HUES48 (cell line): ENCODE results near the gene ATP10A.
"Not testable (repeated sequence)": the region's sequence is repeated elsewhere in the genome, so short reads cannot be mapped to it uniquely, and the experiment has no call there.

Experiments
- H3K27ac ChIP-seq: one replicate; pipeline ENCODE4 v1.7.0; 2013; ENCODE audit warnings: low read depth, low read length, inconsistent platforms
- H3K27me3 ChIP-seq: 2 replicates; pipeline ENCODE4 v1.6.1; 2013; ENCODE audit warnings: mild to moderate bottlenecking, low read length; ENCODE audit not compliant: control insufficient read depth, insufficient read depth
- H3K36me3 ChIP-seq: 2 replicates; pipeline ENCODE4 v1.6.1; 2013; ENCODE audit warnings: low read length; ENCODE audit not compliant: control insufficient read depth, insufficient read depth
- H3K4me1 ChIP-seq: 2 replicates; pipeline ENCODE4 v1.6.1; 2013; ENCODE audit warnings: mild to moderate bottlenecking, low read length; ENCODE audit not compliant: control insufficient read depth, insufficient read depth
- H3K4me3 ChIP-seq: 2 replicates; pipeline ENCODE4 v1.5.1; 2013; ENCODE audit warnings: mild to moderate bottlenecking, low read depth, low read length
- H3K9ac ChIP-seq: 2 replicates; pipeline ENCODE4 v1.6.1; 2013; ENCODE audit warnings: mild to moderate bottlenecking, low read depth, low read length, moderate library complexity
- H3K9me3 ChIP-seq: 2 replicates; pipeline ENCODE4 v1.6.1; 2013; ENCODE audit warnings: low read length; ENCODE audit not compliant: control insufficient read depth, insufficient read depth

The ATP10A gene

DNA sequence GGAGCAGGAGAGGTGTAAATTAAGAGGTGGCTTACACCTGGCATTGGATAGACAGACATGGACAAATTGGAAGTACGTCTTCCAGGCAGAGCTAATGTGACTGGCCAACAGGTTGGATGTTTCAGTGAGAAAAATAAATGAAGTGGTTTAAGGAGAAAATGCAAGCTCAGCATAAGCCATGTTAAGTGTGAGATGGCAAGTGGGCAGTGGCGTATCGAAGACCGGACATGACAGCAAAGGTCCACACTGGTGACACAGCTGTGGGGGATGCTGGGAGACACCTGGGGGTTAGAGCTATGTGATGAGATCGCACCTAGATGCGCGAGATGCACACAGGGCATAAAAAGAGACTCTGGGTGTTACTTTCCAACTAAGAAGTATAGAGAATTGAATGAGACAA lies 3.7 kb upstream of the ATP10A start:
- Histone ChIP-seq H3K4me1 (peaks cover 4% of the 10 kb centered on the region; the same call in 1 of the 2 replicates), H3K27ac (no peak overlapping the region), H3K36me3 (no peaks in the 10 kb centered on the region), H3K9ac (no peak overlapping the region), H3K4me3 (no peak overlapping the region), H3K9me3 (no peaks in the 10 kb centered on the region), H3K27me3 (peaks cover 38% of the 10 kb centered on the region)

DNA sequence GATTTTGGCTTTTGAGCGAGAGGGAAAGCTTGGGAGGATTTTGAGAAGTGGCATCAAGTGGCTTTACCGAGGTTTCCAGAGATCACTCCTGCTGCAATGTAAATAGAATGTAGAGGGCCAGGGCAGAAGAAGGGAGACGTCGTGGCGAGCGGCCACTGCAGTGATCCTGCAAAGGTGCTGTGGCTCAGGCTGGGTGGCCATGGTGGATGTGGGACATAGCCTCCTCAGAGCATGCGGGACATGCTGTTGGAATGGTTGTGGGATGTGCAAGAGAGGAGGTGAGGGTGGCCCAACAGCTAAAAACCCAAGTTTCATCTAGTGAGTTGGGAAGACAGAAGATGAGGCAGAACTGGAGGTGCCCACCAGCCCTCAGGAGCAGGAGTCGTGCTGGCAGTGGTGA lies 3.1 kb upstream of the ATP10A start:
- peaks cover 44% of the 10 kb centered on the region for H3K27me3 ChIP-seq
- no peak overlapping the region for H3K4me3 ChIP-seq
- H3K27ac ChIP-seq = no peak overlapping the region
- H3K4me1 ChIP-seq = peaks cover 5% of the 10 kb centered on the region; the same call in 1 of the 2 replicates
- H3K9me3 ChIP-seq = no peaks in the 10 kb centered on the region
- no peaks in the 10 kb centered on the region for H3K36me3 ChIP-seq
- no peak overlapping the region for H3K9ac ChIP-seq

DNA sequence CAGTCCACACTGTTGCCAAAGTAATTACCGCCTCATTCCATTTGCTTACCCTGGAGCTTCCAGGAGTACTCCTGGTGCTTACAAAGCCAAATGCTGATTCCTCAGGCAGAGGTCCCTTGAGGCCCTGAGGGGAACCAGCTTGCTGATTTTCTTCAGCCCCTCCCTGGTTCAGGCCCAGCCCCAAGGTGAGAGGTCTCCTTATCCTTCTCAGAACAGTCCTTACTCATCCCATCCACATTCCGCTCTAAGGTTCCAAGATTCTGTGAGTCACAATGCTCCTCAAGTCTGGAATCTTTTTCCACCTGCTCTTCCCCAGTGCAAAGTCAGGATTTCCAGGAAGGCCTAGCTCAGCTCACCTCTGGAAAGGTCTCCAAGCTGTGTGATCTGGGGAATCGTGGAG lies 1.8 kb upstream of the ATP10A start:
- no peak overlapping the region for H3K4me3 ChIP-seq
- H3K36me3 ChIP-seq = no peaks in the 10 kb centered on the region
- no peak overlapping the region for H3K27ac ChIP-seq
- peaks cover 5% of the 10 kb centered on the region; the same call in 1 of the 2 replicates for H3K4me1 ChIP-seq
- no peak overlapping the region for H3K9ac ChIP-seq
- no peaks in the 10 kb centered on the region for H3K9me3 ChIP-seq
- H3K27me3 ChIP-seq = peaks cover 50% of the 10 kb centered on the region

DNA sequence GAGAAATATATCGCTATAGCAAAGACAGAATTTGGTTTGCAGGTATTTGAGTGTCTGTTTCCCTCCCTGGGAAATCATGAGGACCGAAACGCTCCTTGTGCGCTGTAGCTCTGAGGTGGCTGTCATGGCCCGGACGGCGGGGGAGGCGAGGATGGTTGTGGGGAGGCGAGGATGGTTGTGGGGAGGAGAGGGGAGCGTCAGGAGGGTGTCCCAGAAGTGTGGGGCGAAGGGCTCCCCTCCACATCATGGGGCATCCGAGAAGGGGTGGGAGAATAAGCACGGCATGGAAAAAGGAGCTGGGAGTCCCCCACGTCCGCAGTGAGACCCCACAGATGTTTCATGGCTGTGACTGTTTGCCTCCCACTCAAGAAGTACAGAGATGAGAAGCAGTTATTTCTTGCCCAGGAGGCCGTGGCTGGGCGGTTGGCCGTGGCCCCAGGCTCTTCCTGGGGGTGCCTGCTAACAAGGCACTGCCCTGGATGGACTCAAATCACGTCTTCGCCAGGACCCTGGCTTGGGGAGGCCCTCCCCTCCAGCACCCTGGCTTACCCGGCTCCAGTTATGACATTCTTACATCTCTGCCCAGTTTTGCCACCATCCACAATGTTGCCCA lies 947 bp upstream of the ATP10A start:
- H3K36me3 ChIP-seq = no peaks in the 10 kb centered on the region
- H3K4me3 ChIP-seq = peak overlapping the region; percentile 71
- H3K27me3 ChIP-seq = peaks cover 50% of the 10 kb centered on the region
- no peak overlapping the region for H3K9ac ChIP-seq
- no peaks in the 10 kb centered on the region for H3K9me3 ChIP-seq
- peaks cover 6% of the 10 kb centered on the region; the same call in 1 of the 2 replicates for H3K4me1 ChIP-seq
- H3K27ac ChIP-seq = no peak overlapping the region

DNA sequence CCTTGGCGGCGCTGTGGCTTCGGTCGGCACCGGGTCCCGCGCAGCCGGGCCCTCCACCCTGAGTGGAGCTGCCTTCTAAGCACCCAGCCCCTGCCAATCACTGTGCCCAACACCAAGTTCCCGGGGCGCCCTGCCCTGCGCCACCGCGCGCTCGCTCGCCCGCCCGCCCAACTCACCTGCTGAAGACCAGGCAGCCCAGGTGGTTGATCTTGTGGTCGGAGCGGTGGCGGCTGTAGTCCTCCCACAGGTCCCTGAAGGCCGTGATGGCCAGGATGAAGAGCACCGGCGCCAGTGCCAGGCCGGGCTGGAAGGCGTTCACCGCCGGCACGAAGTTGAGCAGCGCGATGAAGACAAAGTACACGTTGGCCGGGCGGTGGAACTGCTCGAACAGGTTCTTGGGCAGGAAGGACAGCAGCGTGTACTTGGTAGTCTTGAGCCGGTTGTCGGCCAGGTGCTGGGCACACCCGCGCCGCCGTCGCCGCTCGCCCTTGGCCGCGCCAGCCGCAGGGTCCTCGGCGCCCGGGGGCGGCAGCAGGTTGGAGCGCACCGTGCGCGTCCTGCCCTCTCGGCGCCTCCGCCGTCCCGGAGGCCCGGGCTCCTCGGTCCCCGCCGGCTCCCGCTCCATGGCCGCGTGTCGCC lies 536 bp downstream of the ATP10A start:
- peak overlapping the region; percentile 71 for H3K4me3 ChIP-seq
- peaks cover 50% of the 10 kb centered on the region for H3K27me3 ChIP-seq
- H3K27ac ChIP-seq = no peak overlapping the region
- no peaks in the 10 kb centered on the region for H3K9me3 ChIP-seq
- H3K36me3 ChIP-seq = no peaks in the 10 kb centered on the region
- 0 out of 2 replicates have a peak overlapping the region, but pooled peaks have one; percentile 3 for H3K9ac ChIP-seq
- H3K4me1 ChIP-seq = peaks cover 9% of the 10 kb centered on the region; the same call in 1 of the 2 replicates

DNA sequence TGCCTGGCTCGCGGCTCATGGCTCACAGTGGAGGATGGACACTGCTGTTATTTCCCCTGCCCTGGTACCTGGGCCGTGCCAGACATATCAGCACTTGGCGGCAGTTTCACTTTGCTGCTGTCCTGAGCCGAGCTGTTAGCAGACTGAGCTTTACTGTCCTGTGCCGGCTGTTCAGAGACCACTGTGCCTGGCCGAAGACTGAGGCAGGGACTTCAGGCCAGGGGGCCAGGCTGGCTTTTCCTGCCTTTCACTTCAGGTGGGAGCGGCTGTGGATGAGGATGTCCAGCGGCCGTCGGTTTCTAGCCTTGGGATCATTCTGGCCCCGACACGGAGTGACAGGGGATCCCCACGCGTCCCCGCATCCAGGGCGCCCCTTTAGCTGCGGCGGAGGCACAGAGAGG lies 1.1 kb downstream of the ATP10A start:
- H3K27ac ChIP-seq = no peak overlapping the region
- H3K36me3 ChIP-seq = no peaks in the 10 kb centered on the region
- H3K4me1 ChIP-seq = peaks cover 9% of the 10 kb centered on the region; the same call in 1 of the 2 replicates
- no peak overlapping the region for H3K9ac ChIP-seq
- peaks cover 50% of the 10 kb centered on the region for H3K27me3 ChIP-seq
- peak overlapping the region; percentile 71 for H3K4me3 ChIP-seq
- H3K9me3 ChIP-seq = no peaks in the 10 kb centered on the region

DNA sequence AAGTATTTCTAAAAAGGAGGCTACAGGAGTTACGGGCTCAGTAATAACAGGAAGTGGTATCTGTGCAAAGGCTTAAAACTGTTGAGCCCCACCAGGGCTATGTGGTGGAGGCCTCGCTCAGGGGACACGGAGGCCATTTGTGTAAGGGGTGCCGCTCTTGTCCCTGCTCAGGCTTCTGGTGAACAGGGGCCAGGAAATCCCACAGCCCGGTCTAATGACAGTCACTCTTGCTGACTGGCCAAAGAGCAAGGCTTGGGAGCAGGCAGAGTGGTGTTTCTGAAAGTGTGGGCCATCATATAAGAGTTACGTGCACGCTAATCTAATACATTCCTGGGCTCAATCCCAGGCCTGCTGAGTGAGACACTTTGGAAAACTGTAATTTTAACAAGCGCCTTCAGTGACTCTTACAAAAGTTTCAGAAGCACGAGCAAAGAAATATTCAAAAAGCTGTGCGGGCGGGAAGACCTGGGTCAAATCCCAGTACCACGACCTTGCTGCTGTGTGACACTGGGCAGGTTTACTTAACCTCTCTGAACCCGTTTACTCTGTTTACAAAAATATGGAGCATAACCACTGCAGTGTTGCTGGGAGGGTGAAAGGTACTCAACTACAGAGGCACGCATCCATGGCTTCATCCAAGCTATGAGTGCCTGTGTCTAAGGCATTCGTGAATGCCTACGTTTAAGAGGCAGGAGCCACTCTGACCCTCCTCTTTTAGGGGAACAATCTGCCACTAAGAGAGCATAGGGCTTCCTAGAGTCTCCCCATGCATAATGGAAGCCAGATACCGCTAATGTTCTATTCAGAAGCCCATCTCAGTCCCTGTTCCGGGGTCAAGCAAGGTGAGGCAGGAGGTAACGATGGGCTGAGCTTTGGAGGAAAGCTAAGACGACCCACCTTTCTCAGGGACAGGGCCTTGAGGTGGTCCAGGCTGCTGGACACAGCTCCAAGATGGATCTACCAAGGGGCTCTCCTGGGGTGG lies 2.0 kb downstream of the ATP10A start:
- peaks cover 50% of the 10 kb centered on the region for H3K27me3 ChIP-seq
- no peak overlapping the region for H3K27ac ChIP-seq
- H3K9ac ChIP-seq = no peak overlapping the region
- H3K36me3 ChIP-seq = no peaks in the 10 kb centered on the region
- H3K9me3 ChIP-seq = no peaks in the 10 kb centered on the region
- H3K4me1 ChIP-seq = peaks cover 9% of the 10 kb centered on the region; the same call in 1 of the 2 replicates
- no peak overlapping the region for H3K4me3 ChIP-seq

DNA sequence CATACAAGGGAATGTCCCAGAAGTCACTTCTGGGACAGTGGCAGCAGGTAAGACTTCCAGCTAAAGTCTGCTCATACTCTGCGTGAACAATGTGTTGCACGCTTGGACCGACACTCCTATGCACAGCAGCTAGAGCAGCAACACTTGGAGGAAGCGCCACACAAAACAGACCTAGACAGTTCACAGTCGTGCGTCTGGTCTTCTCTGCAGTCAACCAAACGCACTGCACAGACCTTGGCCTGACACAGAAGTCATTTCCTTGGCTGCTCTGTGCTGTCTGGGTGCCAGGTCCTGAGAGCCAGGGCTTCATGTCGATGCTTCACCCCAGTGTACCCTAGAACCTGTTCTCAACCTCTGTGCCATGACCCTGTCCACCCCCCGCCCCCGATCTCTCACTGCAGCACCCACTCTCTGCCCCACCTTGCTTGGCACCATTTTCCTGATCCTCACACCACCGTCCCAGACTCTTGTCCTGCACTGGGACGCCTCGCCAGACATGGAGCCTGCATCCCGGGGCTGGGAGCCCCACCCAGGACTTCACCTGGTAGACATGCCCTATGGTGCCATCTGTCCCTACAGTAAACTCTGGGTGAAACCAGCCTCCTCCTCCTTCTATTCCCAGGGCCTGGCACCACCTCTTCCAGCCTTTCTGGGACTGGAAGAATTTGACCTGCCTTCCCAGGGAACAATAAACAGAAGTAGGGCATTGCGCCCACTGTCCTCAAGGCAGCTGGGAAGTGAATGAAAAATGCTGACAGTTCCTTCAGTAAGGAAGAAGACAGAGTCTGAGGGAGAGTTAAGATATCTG lies 3.1 kb downstream of the ATP10A start:
- no peaks in the 10 kb centered on the region for H3K36me3 ChIP-seq
- peaks cover 9% of the 10 kb centered on the region; the same call in 1 of the 2 replicates for H3K4me1 ChIP-seq
- no peak overlapping the region for H3K4me3 ChIP-seq
- H3K27ac ChIP-seq = no peak overlapping the region
- no peaks in the 10 kb centered on the region for H3K9me3 ChIP-seq
- no peak overlapping the region for H3K9ac ChIP-seq
- peaks cover 42% of the 10 kb centered on the region for H3K27me3 ChIP-seq

DNA sequence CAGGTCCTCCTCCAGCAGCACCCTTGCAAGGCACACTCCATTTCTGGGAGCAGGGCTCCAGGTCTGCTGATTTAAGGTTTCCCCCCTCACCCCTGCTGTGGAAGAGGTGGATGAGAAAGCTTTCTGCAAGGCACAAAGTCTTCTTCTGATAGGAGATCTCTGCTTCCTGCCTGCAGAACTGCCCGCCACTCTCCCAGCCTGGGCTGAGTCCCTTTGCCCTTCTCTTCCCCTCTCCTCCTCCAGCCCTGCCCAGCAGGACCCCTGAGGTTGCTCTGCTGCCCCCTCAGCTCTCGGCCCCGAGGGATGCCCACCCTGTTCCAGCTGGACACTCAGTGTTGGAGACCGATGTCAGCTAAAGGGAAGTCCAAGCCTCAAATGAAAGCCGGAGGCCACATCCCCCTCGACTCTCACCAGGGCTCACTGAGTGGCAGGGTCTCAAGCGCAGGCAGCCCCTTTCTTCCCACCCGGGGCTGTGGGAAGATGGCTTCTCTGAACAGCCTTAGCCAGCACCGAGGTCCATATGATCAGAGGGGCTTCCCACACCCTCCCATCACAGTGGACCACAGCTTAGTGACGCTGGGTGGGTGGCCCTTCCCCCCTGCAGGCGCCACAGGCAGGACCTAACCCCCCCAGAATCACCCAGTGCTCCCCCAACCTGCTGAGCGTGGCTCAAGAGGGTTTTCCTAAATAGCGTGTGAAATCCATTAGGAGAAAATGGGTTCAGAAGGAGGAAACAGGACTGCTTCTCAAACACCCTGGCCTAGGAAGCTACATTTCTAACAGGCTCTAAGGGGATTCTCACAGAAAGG lies 4.0 kb downstream of the ATP10A start:
- Histone ChIP-seq H3K9ac (no peak overlapping the region), H3K4me1 (peaks cover 9% of the 10 kb centered on the region; the same call in 1 of the 2 replicates), H3K27ac (no peak overlapping the region), H3K4me3 (no peak overlapping the region), H3K36me3 (no peaks in the 10 kb centered on the region), H3K27me3 (peaks cover 33% of the 10 kb centered on the region), H3K9me3 (no peaks in the 10 kb centered on the region)

DNA sequence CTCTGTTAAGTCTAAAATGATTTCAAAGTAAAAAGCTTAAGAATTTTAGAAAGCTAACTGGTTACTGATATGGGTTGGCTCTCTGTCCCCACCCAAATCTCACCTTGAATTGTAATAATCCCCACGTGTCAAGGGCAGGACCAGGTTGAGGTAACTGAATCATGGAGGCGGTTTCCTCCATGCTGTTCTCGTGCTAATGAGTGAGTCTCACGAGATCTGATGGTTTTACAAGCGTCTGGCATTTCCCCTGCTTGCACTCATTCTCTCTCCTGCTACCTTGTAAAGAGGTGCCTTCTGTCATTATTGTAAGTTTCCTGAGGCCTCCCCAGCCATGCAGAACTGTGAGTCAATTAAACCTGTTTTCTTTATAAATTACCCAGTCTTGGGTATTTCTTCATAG lies 7.1 kb downstream of the ATP10A start:
- H3K4me1 ChIP-seq = peaks cover 21% of the 10 kb centered on the region
- not testable (repeated sequence) for H3K4me3 ChIP-seq, H3K27me3 ChIP-seq, H3K27ac ChIP-seq, H3K36me3 ChIP-seq, H3K9me3 ChIP-seq, H3K9ac ChIP-seq
